Heart left ventricle (tissue), 13 donors: ENCODE measurements around the gene POLR2L.
A peak's percentile ranks its signal among the peaks of the same experiment; 100 is the strongest.

ENCODE experiments used
- POLR2A ChIP-seq, 2 donors: fragments of 450-650 bp; IDR thresholded peaks; one replicate each; pipeline ENCODE4 v1.6.1; 2017; ENCODE audit warnings: antibody characterized with exemption in 2 of 2, mild to moderate bottlenecking in 2 of 2, moderate library complexity in 2 of 2
- TF ChIP-seq, protein P1 (sequence below), 12 donors: fragments of 200-600 bp; sonication (generic) in 4 of 12; IDR thresholded peaks; one replicate each; pipeline versions ENCODE4 v1.5.0 to v1.8.0; 2018 to 2022; ENCODE audit warnings: antibody characterized with exemption in 12 of 12, mild to moderate bottlenecking in 5 of 12
- donor health status: ischemic (EF 13 %, LVEDD 7.1; RV severe dilation, severe dysfunction).
- donor health status: DM: no; HTN: yes; CAD: no.
- donor health status: DM: no; HTN: no; CAD: no.
- donor health status: ischemic (EF 25% LVEDD 6.9; RV normal size, moderate dysfunction).
- donor health status: ischemic (EF 25% LVEDD 5.7; RV mildly dilated, moderate dysfunction).
- donor health status: ischemic (EF 35%, LVEDD 5.7; RV mildly dilated, moderate dysfunction).
- donor health status: nonischemic (EF 11% LVEDD 7.7; RV severe dilation, severe dysfunction).
- donor health status: DM: yes; HTN: yes; CAD: no.
- donor health status: PGD.
- donor health status: ischemic (EF 29% LVEDD 5.4; RV normal size, mild dysfunction).
- donor health status: nonischemic (EF 23%, LVEDD 6.1; RV moderate dilation, normal function).

DNA sequence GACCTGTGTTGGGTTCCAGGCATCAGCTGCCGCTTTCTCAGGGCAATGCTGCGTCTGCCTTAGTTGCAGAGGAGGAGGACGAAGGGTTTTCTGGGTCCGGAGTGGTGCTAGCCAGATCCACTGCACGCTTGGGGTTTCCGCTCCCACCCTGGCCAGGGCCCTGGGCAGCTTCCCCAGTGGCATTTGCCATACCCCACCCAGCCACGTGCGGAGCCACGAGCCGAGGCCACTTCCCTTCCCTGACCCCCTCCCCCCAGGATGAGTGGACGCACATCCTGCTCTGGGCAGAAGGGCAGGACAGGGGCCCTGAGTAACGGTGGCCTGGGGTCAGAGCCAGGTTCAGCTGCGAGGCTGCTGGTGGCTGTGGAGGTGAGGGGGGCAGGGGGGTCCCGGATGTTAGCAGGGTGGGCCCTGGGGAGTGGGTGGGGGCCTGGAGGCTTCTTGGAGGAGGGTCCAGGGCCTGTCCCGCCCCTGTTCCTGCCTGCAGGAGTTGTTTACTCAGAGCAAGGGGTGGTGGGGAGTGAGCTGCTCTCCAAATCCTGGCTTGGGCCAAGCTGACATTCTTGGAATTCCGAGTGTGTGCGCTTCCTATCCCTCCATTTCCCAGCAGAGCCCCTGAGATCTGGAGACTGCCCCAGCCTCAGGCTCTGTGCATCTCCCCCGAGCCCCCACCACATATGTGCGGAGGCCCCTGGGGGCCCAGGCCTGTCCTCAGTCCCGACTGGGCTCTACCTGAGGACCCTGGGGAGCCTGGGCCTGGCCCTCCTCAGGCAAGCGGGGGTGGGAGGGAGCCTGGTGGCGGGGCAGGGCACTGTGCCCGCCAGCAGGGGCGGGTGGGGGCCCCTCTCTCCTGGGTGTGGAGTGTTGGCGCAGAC is 1.7 kb upstream of the POLR2L start:
- TF ChIP-seq, protein P1, sequence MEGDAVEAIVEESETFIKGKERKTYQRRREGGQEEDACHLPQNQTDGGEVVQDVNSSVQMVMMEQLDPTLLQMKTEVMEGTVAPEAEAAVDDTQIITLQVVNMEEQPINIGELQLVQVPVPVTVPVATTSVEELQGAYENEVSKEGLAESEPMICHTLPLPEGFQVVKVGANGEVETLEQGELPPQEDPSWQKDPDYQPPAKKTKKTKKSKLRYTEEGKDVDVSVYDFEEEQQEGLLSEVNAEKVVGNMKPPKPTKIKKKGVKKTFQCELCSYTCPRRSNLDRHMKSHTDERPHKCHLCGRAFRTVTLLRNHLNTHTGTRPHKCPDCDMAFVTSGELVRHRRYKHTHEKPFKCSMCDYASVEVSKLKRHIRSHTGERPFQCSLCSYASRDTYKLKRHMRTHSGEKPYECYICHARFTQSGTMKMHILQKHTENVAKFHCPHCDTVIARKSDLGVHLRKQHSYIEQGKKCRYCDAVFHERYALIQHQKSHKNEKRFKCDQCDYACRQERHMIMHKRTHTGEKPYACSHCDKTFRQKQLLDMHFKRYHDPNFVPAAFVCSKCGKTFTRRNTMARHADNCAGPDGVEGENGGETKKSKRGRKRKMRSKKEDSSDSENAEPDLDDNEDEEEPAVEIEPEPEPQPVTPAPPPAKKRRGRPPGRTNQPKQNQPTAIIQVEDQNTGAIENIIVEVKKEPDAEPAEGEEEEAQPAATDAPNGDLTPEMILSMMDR (IDR thresholded peaks at IDR 0.05): peak in 2 of 12 donors; percentile 11
- TF ChIP-seq POLR2A (IDR thresholded peaks at IDR 0.05): peak in 1 of 2 donors; percentile 42
